ENCODE data around the gene ARHGAP30.
"Not testable (repeated sequence)": the region's sequence is repeated elsewhere in the genome, so short reads cannot be mapped to it uniquely, and the experiment has no call there.

The ARHGAP30 gene

GRCh38 chr1:161069731-161070270 is at the start of gene ARHGAP30:
ARHGAP30 (minus strand) TSS chr1:161069891; CDS start chr1:161069624, 267 bp downstream.
- DNase-seq (ENCODE audit: low read depth in 2 of 2) = no peak

- peak; percentile 38 to 39 for DNase-seq (ENCODE audit: low read depth in 2 of 2)
Measured at GRCh38 chr1:161117759-161118581, 48.3 kb upstream of the ARHGAP30 start, which contains the start of the genes NIT1 and PFDN2. NIT1 (plus strand) TSS chr1:161118105; CDS start chr1:161118177, 72 bp downstream. PFDN2 (minus strand) TSS chr1:161118037; CDS start chr1:161118026, 11 bp downstream.

GRCh38 chr1:161115961-161116360 is 46.3 kb upstream of the ARHGAP30 start:
- not testable (repeated sequence) for DNase-seq (ENCODE audit: low read depth in 2 of 2)

GRCh38 chr1:161115132-161115711 is 45.5 kb upstream of the ARHGAP30 start:
- DNase-seq (ENCODE audit: low read depth in 2 of 2) = peak; percentile 50 to 55

GRCh38 chr1:161114556-161114955 is 44.9 kb upstream of the ARHGAP30 start:
- no peak for DNase-seq (ENCODE audit: low read depth in 2 of 2)

- no peak for DNase-seq (ENCODE audit: low read depth in 2 of 2)
Measured at GRCh38 chr1:161113915-161114314, 44.2 kb upstream of the ARHGAP30 start.

GRCh38 chr1:161111527-161111926 is 41.8 kb upstream of the ARHGAP30 start:
- DNase-seq (ENCODE audit: low read depth in 2 of 2) = no peak

- DNase-seq (ENCODE audit: low read depth in 2 of 2) = no peak
Measured at GRCh38 chr1:161111117-161111516, 41.4 kb upstream of the ARHGAP30 start.

- no peak for DNase-seq (ENCODE audit: low read depth in 2 of 2)
Measured at GRCh38 chr1:161106431-161106830, 36.7 kb upstream of the ARHGAP30 start.

- DNase-seq (ENCODE audit: low read depth in 2 of 2) = no peak
Measured at GRCh38 chr1:161100556-161100955, 30.9 kb upstream of the ARHGAP30 start.

- no peak for DNase-seq (ENCODE audit: low read depth in 2 of 2)
Measured at GRCh38 chr1:161099090-161099802, 29.6 kb upstream of the ARHGAP30 start.

- DNase-seq (ENCODE audit: low read depth in 2 of 2) = peak in 1 of 2 experiments; percentile 28
Measured at GRCh38 chr1:161098210-161099068, 28.7 kb upstream of the ARHGAP30 start, which contains the start of gene KLHDC9. KLHDC9 (plus strand) TSS chr1:161098361; CDS start chr1:161098536, 175 bp downstream.

GRCh38 chr1:161096530-161096929 is 26.8 kb upstream of the ARHGAP30 start:
- no peak for DNase-seq (ENCODE audit: low read depth in 2 of 2)

- DNase-seq (ENCODE audit: low read depth in 2 of 2) = no peak
Measured at GRCh38 chr1:161096015-161096414, 26.3 kb upstream of the ARHGAP30 start.

- DNase-seq (ENCODE audit: low read depth in 2 of 2) = no peak
Measured at GRCh38 chr1:161095230-161095629, 25.5 kb upstream of the ARHGAP30 start.

GRCh38 chr1:161094481-161094880 is 24.8 kb upstream of the ARHGAP30 start:
- no peak for DNase-seq (ENCODE audit: low read depth in 2 of 2)

GRCh38 chr1:161092621-161093028 is 22.9 kb upstream of the ARHGAP30 start:
- DNase-seq (ENCODE audit: low read depth in 2 of 2) = no peak

- no peak for DNase-seq (ENCODE audit: low read depth in 2 of 2)
Measured at GRCh38 chr1:161091796-161092507, 22.3 kb upstream of the ARHGAP30 start.

- DNase-seq (ENCODE audit: low read depth in 2 of 2) = no peak
Measured at GRCh38 chr1:161091093-161091492, 21.4 kb upstream of the ARHGAP30 start.

- DNase-seq (ENCODE audit: low read depth in 2 of 2) = no peak
Measured at GRCh38 chr1:161090617-161091016, 20.9 kb upstream of the ARHGAP30 start.

All from fibroblast of skin of left quadriceps (primary cell).